ENCODE data around the gene CEP104. TPM values are rescaled to one million over a fixed set of nuclear protein-coding genes. Genes with fewer than 3 reads are reported as not detected.

CEP104 gene
- total and polyA plus RNA-seq, 4 donors: 7.5 to 23.2 (median 12.0) TPM

DNA sequence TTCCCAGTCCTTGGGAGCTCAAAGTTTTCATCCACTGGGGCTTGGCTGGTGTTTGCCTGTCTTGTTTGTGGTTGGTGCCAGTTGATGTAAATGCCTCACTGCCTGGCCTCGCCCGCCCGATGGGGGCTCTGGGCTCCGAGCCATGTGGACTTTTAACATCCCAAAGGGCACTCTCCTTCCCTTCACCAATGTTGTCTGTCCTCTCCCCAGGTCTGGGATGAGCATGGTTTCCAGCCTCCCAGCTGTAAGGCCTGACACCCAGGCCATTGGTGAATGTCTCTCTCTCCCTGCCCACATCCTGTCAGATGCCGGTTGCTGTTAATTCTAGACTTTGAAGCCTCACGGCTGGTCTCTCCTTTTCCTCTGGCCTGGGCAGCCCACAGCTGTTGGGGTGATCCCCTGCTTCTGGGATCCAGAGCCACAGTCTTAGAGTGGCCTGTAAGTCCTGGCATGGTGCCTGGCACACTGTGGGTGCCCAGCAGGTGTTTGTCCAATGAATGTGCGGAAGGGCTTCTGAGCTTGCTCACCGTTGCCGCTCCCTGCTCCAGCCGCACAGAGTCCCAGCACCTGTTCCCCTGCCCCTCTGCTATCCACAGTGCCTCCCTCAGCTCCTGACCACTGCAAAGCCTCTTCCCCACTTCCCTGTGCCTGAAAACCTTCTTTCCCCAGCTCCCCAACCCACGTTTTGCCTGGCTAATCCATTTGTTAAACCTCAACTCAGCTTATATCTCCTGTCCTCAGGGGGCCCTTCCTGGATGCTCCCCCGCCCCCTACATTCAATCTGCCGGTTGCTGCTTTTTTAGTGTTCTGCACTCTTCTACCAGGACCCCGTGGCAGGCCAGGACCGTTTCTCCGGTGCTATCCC is 46.4 kb upstream of the CEP104 start (continued):
- TF ChIP-seq, protein P1, sequence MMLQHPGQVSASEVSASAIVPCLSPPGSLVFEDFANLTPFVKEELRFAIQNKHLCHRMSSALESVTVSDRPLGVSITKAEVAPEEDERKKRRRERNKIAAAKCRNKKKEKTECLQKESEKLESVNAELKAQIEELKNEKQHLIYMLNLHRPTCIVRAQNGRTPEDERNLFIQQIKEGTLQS (IDR thresholded peaks at IDR 0.05): no peak
- TF ChIP-seq TAF1 (conservative IDR thresholded peaks at IDR 0.05): no peak
- TF ChIP-seq YY1 (IDR thresholded peaks at IDR 0.05): peak; percentile 80
- peak; percentile 87 to 89 for TF ChIP-seq HNF4A (conservative IDR thresholded peaks at IDR 0.05)
- TF ChIP-seq SP1 (IDR thresholded peaks at IDR 0.05): peak; percentile 94
- TF ChIP-seq EGR1 (IDR thresholded peaks at IDR 0.05; ENCODE audit: low read depth in 2 of 2): no peak

DNA sequence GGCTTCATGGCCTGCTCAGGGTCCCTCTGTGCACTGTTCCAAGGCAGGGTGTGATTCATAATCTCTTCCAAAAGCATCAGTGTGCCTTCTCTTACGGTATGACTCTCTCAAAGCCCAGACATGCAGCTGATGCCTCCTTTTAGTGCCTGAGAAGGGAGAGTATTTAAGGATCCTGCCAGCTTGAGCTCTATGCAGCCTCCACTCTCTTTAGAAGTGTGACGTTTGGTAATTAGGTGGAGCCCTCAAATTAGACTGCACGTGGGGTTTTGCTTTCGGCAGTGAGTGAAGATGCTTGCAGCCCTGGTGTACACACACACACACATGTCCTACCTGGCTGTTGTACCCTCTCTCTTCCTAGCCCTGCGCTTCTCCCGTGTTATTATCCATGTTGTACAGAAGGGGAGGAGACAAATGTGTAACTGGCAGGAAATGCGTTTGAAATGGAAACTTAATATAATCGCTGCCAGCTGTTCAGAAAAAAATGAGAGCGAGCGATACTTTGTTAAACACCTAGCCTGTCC is 45.6 kb upstream of the CEP104 start:
- Histone ChIP-seq H3K27ac (ENCODE audit: low read depth in 1 of 2, low read length in 2 of 2) (peak overlapping the region; percentile 36 to 66), H3K27me3 (ENCODE audit: control insufficient read depth in 4 of 4, insufficient read depth in 4 of 4, low read length in 3 of 4) (no peaks in the 10 kb centered on the region), H3K4me1 (ENCODE audit: control insufficient read depth in 4 of 4, insufficient read depth in 4 of 4, low read length in 3 of 4) (peaks cover 11 to 36% (median 31%) of the 10 kb centered on the region in 4 donors), H3K4me3 (ENCODE audit: low read depth in 1 of 3, low read length in 3 of 3) (no peak overlapping the region), H3K36me3 (ENCODE audit: control insufficient read depth in 4 of 4, insufficient read depth in 3 of 4, low read depth in 1 of 4, low read length in 3 of 4) (no peaks in the 10 kb centered on the region), H3K9ac (ENCODE audit: low read depth in 1 of 2, low read length in 2 of 2) (peak overlapping the region; percentile 1 to 34), H3K9me3 (ENCODE audit: control insufficient read depth in 4 of 4, low read length in 3 of 4) (no peaks in the 10 kb centered on the region)
- TF ChIP-seq, protein P2, sequence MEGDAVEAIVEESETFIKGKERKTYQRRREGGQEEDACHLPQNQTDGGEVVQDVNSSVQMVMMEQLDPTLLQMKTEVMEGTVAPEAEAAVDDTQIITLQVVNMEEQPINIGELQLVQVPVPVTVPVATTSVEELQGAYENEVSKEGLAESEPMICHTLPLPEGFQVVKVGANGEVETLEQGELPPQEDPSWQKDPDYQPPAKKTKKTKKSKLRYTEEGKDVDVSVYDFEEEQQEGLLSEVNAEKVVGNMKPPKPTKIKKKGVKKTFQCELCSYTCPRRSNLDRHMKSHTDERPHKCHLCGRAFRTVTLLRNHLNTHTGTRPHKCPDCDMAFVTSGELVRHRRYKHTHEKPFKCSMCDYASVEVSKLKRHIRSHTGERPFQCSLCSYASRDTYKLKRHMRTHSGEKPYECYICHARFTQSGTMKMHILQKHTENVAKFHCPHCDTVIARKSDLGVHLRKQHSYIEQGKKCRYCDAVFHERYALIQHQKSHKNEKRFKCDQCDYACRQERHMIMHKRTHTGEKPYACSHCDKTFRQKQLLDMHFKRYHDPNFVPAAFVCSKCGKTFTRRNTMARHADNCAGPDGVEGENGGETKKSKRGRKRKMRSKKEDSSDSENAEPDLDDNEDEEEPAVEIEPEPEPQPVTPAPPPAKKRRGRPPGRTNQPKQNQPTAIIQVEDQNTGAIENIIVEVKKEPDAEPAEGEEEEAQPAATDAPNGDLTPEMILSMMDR (IDR thresholded peaks at IDR 0.05; ENCODE audit: low read depth, low read length, missing input control): no peak
- TF ChIP-seq SP1 (IDR thresholded peaks at IDR 0.05) (no peak), FOXA1 (IDR thresholded peaks at IDR 0.05) (no peak)
- TF ChIP-seq, protein P3, sequence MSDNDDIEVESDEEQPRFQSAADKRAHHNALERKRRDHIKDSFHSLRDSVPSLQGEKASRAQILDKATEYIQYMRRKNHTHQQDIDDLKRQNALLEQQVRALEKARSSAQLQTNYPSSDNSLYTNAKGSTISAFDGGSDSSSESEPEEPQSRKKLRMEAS (IDR thresholded peaks at IDR 0.05): no peak
- TF ChIP-seq, protein P4, sequence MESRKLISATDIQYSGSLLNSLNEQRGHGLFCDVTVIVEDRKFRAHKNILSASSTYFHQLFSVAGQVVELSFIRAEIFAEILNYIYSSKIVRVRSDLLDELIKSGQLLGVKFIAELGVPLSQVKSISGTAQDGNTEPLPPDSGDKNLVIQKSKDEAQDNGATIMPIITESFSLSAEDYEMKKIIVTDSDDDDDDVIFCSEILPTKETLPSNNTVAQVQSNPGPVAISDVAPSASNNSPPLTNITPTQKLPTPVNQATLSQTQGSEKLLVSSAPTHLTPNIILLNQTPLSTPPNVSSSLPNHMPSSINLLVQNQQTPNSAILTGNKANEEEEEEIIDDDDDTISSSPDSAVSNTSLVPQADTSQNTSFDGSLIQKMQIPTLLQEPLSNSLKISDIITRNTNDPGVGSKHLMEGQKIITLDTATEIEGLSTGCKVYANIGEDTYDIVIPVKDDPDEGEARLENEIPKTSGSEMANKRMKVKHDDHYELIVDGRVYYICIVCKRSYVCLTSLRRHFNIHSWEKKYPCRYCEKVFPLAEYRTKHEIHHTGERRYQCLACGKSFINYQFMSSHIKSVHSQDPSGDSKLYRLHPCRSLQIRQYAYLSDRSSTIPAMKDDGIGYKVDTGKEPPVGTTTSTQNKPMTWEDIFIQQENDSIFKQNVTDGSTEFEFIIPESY (IDR thresholded peaks at IDR 0.05): no peak
- no peak for DNase-seq (ENCODE audit: low spot score)
- 36% methylated on average over 10 of the region's 10 CpGs for WGBS

DNA sequence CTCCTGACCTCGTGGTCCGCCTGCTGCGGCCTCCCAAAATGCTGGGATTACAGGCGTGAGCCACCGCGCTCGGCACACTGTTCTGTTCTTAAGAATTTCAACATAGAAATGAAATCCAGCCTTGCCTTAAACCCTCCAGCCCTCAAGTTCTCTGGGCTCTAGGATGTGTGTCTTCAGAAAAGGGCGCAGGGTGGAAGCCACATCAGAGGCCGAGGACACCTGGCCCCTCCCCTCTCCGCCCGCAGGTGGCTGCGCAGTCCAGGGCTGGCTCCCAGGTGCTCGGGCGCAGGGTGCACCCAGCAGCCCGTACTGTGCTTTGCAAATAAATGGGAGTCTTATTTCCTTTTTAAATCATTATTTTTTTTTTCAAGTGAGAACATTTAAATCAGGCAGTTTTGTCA is 45.1 kb upstream of the CEP104 start:
- Histone ChIP-seq H3K27ac (ENCODE audit: low read depth in 1 of 2, low read length in 2 of 2) (peak overlapping the region in 1 of 2 donors; percentile 36), H3K4me3 (ENCODE audit: low read depth in 1 of 3, low read length in 3 of 3) (no peak overlapping the region), H3K27me3 (ENCODE audit: control insufficient read depth in 4 of 4, insufficient read depth in 4 of 4, low read length in 3 of 4) (no peaks in the 10 kb centered on the region), H3K9me3 (ENCODE audit: control insufficient read depth in 4 of 4, low read length in 3 of 4) (no peaks in the 10 kb centered on the region), H3K9ac (ENCODE audit: low read depth in 1 of 2, low read length in 2 of 2) (no peak overlapping the region), H3K4me1 (ENCODE audit: control insufficient read depth in 4 of 4, insufficient read depth in 4 of 4, low read length in 3 of 4) (peaks cover 11 to 36% (median 31%) of the 10 kb centered on the region in 4 donors), H3K36me3 (ENCODE audit: control insufficient read depth in 4 of 4, insufficient read depth in 3 of 4, low read depth in 1 of 4, low read length in 3 of 4) (no peaks in the 10 kb centered on the region)
- no peak for DNase-seq (ENCODE audit: low spot score)
- 95% methylated on average over 15 of the region's 15 CpGs for WGBS
- TF ChIP-seq EGR1 (IDR thresholded peaks at IDR 0.05; ENCODE audit: low read depth in 2 of 2) (no peak), FOXA1 (IDR thresholded peaks at IDR 0.05) (no peak), TAF1 (conservative IDR thresholded peaks at IDR 0.05) (no peak), SP1 (IDR thresholded peaks at IDR 0.05) (no peak), YY1 (IDR thresholded peaks at IDR 0.05) (no peak), HNF4A (conservative IDR thresholded peaks at IDR 0.05) (no peak), NR2F2 (IDR thresholded peaks at IDR 0.05) (no peak)
- TF ChIP-seq, protein P1 (IDR thresholded peaks at IDR 0.05): no peak

All from liver (tissue), 9 donors.